ENCODE measurements around the gene MTMR1.

Gene MTMR1

GRCh38 chrX:150779385-150779784 lies 86.2 kb downstream of the MTMR1 start:
- no peak for DNase-seq (ENCODE audit: low read depth)

GRCh38 chrX:150781677-150782076 lies 88.5 kb downstream of the MTMR1 start:
- DNase-seq (ENCODE audit: low read depth): no peak

- DNase-seq (ENCODE audit: low read depth): no peak
Observed at GRCh38 chrX:150790021-150790420, 96.8 kb downstream of the MTMR1 start.

GRCh38 chrX:150792949-150793527 lies 99.8 kb downstream of the MTMR1 start:
- DNase-seq (ENCODE audit: low read depth): no peak

GRCh38 chrX:150805736-150806135 lies 112.5 kb downstream of the MTMR1 start:
- no peak for DNase-seq (ENCODE audit: low read depth)

GRCh38 chrX:150806827-150807226 lies 113.6 kb downstream of the MTMR1 start:
- no peak for DNase-seq (ENCODE audit: low read depth)

- no peak for DNase-seq (ENCODE audit: low read depth)
Observed at GRCh38 chrX:150813922-150814321, 120.7 kb downstream of the MTMR1 start.

Measured in stimulated activated CD8-positive, alpha-beta memory T cell treated with anti-CD3 and anti-CD28 coated beads, Interleukin-7, amount 100 ng/mL, for 24 hours (primary cell).